ENCODE results near the gene CPNE4.
A peak's percentile ranks its signal among the peaks of the same experiment; 100 is the strongest.

Gene CPNE4

GRCh38 chr3:131655070-131655690, 379.6 kb downstream of the CPNE4 start:
- H3K27me3 Mint-ChIP-seq, result peaks cover 20% of the 10 kb centered on the region
- no peak overlapping the region for H3K27ac Mint-ChIP-seq
- no peak for ATAC-seq
- peaks cover 0 to 2% of the 10 kb centered on the region in 2 donors for H3K9me3 Mint-ChIP-seq
- no peak overlapping the region for H3K4me3 Mint-ChIP-seq
- H3K4me1 Mint-ChIP-seq, result no peaks in the 10 kb centered on the region
- DNase-seq, result no peak

GRCh38 chr3:131645638-131646037, 389.2 kb downstream of the CPNE4 start:
- H3K4me1 Mint-ChIP-seq, result no peaks in the 10 kb centered on the region
- ATAC-seq, result no peak

GRCh38 chr3:131636266-131636775, 398.5 kb downstream of the CPNE4 start:
- H3K27me3 Mint-ChIP-seq, result peaks cover 32% of the 10 kb centered on the region
- H3K4me1 Mint-ChIP-seq, result no peaks in the 10 kb centered on the region
- no peak overlapping the region for H3K27ac Mint-ChIP-seq
- ATAC-seq (no peak), DNase-seq (no peak)
- H3K4me3 Mint-ChIP-seq, result no peak overlapping the region
- H3K9me3 Mint-ChIP-seq, result peaks cover 0 to 7% of the 10 kb centered on the region in 2 donors

More at GRCh38 chr3:131645638-131646037, 389.2 kb downstream of the CPNE4 start:
- no peak overlapping the region for H3K4me3 Mint-ChIP-seq
- no peak for DNase-seq
- H3K9me3 Mint-ChIP-seq, result peaks cover 0 to 7% of the 10 kb centered on the region in 2 donors
- H3K27ac Mint-ChIP-seq, result no peak overlapping the region
- H3K27me3 Mint-ChIP-seq, result no peaks in the 10 kb centered on the region

GRCh38 chr3:131630807-131631206, 404.0 kb downstream of the CPNE4 start:
- ATAC-seq, result no peak
- no peak for DNase-seq
- H3K27ac Mint-ChIP-seq, result no peak overlapping the region
- no peaks in the 10 kb centered on the region for H3K9me3 Mint-ChIP-seq
- no peak overlapping the region for H3K4me3 Mint-ChIP-seq
- peaks cover 13% of the 10 kb centered on the region for H3K27me3 Mint-ChIP-seq
- no peaks in the 10 kb centered on the region for H3K4me1 Mint-ChIP-seq

GRCh38 chr3:131630097-131630496, 404.7 kb downstream of the CPNE4 start:
- Mint-ChIP-seq H3K27me3 (peaks cover 13% of the 10 kb centered on the region), H3K4me3 (no peak overlapping the region), H3K9me3 (no peaks in the 10 kb centered on the region), H3K27ac (peak overlapping the region; percentile 14 to 41), H3K4me1 (no peaks in the 10 kb centered on the region)
- ATAC-seq, result peak; percentile 50
- no peak for DNase-seq

- ATAC-seq (no peak), DNase-seq (no peak)
- Mint-ChIP-seq H3K27ac (no peak overlapping the region), H3K9me3 (no peaks in the 10 kb centered on the region), H3K4me1 (no peaks in the 10 kb centered on the region), H3K27me3 (peaks cover 14% of the 10 kb centered on the region), H3K4me3 (no peak overlapping the region)
Observed at GRCh38 chr3:131623431-131623830, 411.4 kb downstream of the CPNE4 start.

GRCh38 chr3:131622726-131623125, 412.1 kb downstream of the CPNE4 start:
- no peak for ATAC-seq

GRCh38 chr3:131620977-131621376, 413.8 kb downstream of the CPNE4 start:
- Mint-ChIP-seq H3K9me3 (no peaks in the 10 kb centered on the region), H3K4me1 (no peaks in the 10 kb centered on the region), H3K4me3 (no peak overlapping the region), H3K27me3 (peaks cover 17% of the 10 kb centered on the region), H3K27ac (no peak overlapping the region)
- ATAC-seq, result no peak
- DNase-seq, result no peak

More at GRCh38 chr3:131622726-131623125, 412.1 kb downstream of the CPNE4 start:
- Mint-ChIP-seq H3K27ac (no peak overlapping the region), H3K27me3 (peaks cover 19% of the 10 kb centered on the region), H3K9me3 (no peaks in the 10 kb centered on the region), H3K4me1 (no peaks in the 10 kb centered on the region), H3K4me3 (no peak overlapping the region)
- DNase-seq, result no peak

GRCh38 chr3:131619821-131620220, 415.0 kb downstream of the CPNE4 start:
- Mint-ChIP-seq H3K9me3 (no peaks in the 10 kb centered on the region), H3K27me3 (peaks cover 17% of the 10 kb centered on the region), H3K4me1 (no peaks in the 10 kb centered on the region), H3K4me3 (no peak overlapping the region), H3K27ac (no peak overlapping the region)
- no peak for ATAC-seq
- no peak for DNase-seq

GRCh38 chr3:131616719-131617118, 418.1 kb downstream of the CPNE4 start:
- DNase-seq (no peak), ATAC-seq (no peak)
- H3K4me1 Mint-ChIP-seq, result no peaks in the 10 kb centered on the region
- peaks cover 27% of the 10 kb centered on the region for H3K27me3 Mint-ChIP-seq
- no peak overlapping the region for H3K27ac Mint-ChIP-seq
- no peaks in the 10 kb centered on the region for H3K9me3 Mint-ChIP-seq
- no peak overlapping the region for H3K4me3 Mint-ChIP-seq

GRCh38 chr3:131612745-131613144, 422.1 kb downstream of the CPNE4 start:
- Mint-ChIP-seq H3K9me3 (no peaks in the 10 kb centered on the region), H3K27ac (no peak overlapping the region), H3K4me3 (no peak overlapping the region), H3K27me3 (peaks cover 20% of the 10 kb centered on the region), H3K4me1 (no peaks in the 10 kb centered on the region)
- no peak for ATAC-seq
- no peak for DNase-seq

- Mint-ChIP-seq H3K27me3 (peaks cover 34% of the 10 kb centered on the region), H3K27ac (no peak overlapping the region)
- ATAC-seq, result no peak
Observed at GRCh38 chr3:131610174-131610573, 424.6 kb downstream of the CPNE4 start.

GRCh38 chr3:131608741-131609140, 426.1 kb downstream of the CPNE4 start:
- no peak overlapping the region for H3K4me3 Mint-ChIP-seq

More at GRCh38 chr3:131610174-131610573, 424.6 kb downstream of the CPNE4 start:
- no peaks in the 10 kb centered on the region for H3K9me3 Mint-ChIP-seq
- H3K4me3 Mint-ChIP-seq, result no peak overlapping the region
- H3K4me1 Mint-ChIP-seq, result no peaks in the 10 kb centered on the region
- no peak for DNase-seq

GRCh38 chr3:131608296-131608695, 426.5 kb downstream of the CPNE4 start:
- Mint-ChIP-seq H3K4me3 (no peak overlapping the region), H3K4me1 (no peaks in the 10 kb centered on the region), H3K9me3 (no peaks in the 10 kb centered on the region), H3K27ac (no peak overlapping the region), H3K27me3 (peaks cover 26% of the 10 kb centered on the region)
- ATAC-seq (peak; percentile 42), DNase-seq (no peak)

More at GRCh38 chr3:131608741-131609140, 426.1 kb downstream of the CPNE4 start:
- no peaks in the 10 kb centered on the region for H3K9me3 Mint-ChIP-seq
- peaks cover 26% of the 10 kb centered on the region for H3K27me3 Mint-ChIP-seq
- H3K27ac Mint-ChIP-seq, result no peak overlapping the region
- ATAC-seq (no peak), DNase-seq (no peak)
- H3K4me1 Mint-ChIP-seq, result no peaks in the 10 kb centered on the region

- ATAC-seq, result no peak
- no peak overlapping the region for H3K4me3 Mint-ChIP-seq
- H3K27ac Mint-ChIP-seq, result no peak overlapping the region
- no peaks in the 10 kb centered on the region for H3K9me3 Mint-ChIP-seq
- no peaks in the 10 kb centered on the region for H3K4me1 Mint-ChIP-seq
- DNase-seq, result no peak
- peaks cover 36% of the 10 kb centered on the region for H3K27me3 Mint-ChIP-seq
Observed at GRCh38 chr3:131605916-131606315, 428.9 kb downstream of the CPNE4 start.

- H3K27ac Mint-ChIP-seq, result no peak overlapping the region
- H3K4me3 Mint-ChIP-seq, result no peak overlapping the region
- DNase-seq (no peak), ATAC-seq (no peak)
- H3K27me3 Mint-ChIP-seq, result peaks cover 54% of the 10 kb centered on the region
- H3K9me3 Mint-ChIP-seq, result no peaks in the 10 kb centered on the region
- H3K4me1 Mint-ChIP-seq, result no peaks in the 10 kb centered on the region
Observed at GRCh38 chr3:131602011-131602779, 432.6 kb downstream of the CPNE4 start.
